Endothelial cell of hepatic sinusoid (primary cell): ENCODE data around the gene MSH5.

Experiments
- in situ Hi-C: cut with HindIII; loops from 2 replicates; pipeline ENCODE4 v1.10.0; 2017; ENCODE audit warnings: low sequenced_read_pairs

Gene MSH5

GRCh38 chr6:31728767-31729514 lies 10.9 kb upstream of the MSH5 start, which contains the start of gene DDAH2:
Gene DDAH2 (minus strand): TSS chr6:31729299. CDS start chr6:31729161, 138 bp downstream.
- in situ Hi-C loops, result no loop called here

- in situ Hi-C loops, result no loop called here
These were observed 10.3 kb upstream of the MSH5 start for GRCh38 chr6:31729515-31729978.

- in situ Hi-C loops, result loop anchor here (5.0 kb wide), 1 partner anchor 38 kb away; no protein-coding TSS in a partner anchor
These were observed 9.7 kb upstream of the MSH5 start for GRCh38 chr6:31729979-31730630.

GRCh38 chr6:31730631-31731086 lies 9.1 kb upstream of the MSH5 start:
- in situ Hi-C loops, result loop anchor here (5.0 kb wide), 1 partner anchor 38 kb away; no protein-coding TSS in a partner anchor

DNA sequence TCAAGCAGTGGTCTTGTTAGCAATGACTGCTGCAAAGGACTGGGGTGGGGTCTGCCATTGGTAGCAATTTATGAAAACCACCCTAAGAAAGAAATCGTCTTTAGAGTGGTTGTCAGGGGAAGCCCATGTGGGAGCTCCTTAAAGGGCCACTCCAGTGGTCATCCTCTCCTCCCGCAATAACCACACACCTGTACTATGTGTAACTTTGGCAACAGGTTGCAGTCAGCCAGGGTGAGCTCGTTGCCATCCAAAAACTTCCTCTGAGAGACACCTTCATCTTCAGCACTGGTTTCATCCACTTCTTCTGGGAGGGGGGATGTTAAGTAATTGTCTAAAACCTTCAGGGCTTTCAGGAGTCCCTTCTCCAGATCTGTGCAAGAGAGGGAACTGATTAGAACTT lies 7.8 kb upstream of the MSH5 start:
- in situ Hi-C loops, result loop anchor here (5.0 kb wide), 1 partner anchor 40 kb away; no protein-coding TSS in a partner anchor

DNA sequence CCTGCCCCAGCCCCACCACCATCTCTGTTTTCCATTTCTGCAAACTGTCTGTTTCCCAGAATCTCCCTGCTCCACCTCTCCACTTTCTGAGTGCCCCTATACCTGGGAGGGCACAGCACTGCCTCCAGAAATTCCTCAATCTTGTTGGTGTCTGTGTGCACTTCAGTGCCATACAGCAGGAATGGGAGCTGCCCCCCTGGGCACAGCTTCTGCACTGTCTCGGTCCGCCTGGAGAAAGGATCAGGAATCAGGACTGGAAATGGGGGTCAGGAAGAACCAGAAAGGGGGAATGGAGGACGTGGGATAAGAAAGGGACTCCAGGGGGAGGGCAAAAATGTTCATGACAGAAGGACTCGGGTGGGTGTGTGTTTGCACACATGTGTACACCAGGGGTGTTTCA lies 6.1 kb upstream of the MSH5 start:
- in situ Hi-C loops, result loop anchor here (5.0 kb wide), 1 partner anchor 41 kb away; no protein-coding TSS in a partner anchor

DNA sequence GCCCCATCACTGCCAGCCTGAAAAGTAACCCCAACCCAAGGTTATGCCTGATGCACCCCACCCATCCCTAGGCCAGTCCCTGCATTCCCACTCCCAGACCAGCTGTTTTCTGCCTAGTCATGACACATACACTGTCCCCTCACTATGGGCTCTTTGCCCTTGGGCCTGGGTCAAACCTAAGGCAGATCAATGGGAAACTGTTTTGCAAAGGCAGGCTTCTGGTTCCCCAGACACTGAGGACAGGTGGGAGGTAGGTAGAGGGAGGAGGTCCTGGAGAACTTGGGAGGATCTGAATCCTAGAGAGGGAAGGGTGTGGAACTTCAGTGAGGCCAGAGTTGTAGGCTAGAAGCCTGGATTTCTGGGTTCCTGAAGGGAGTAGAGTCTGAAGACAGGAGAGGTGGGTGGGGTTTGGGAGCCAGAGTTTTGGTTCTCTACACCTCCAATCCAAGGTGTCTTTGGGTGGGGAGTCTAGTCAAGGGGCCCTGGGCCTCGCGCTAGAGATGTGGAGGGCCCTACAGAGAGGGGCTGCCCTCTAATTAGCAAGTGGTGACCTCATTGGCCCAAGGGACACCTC lies 5.5 kb upstream of the MSH5 start:
- in situ Hi-C loops, result loop anchor here (5.0 kb wide), 1 partner anchor 42 kb away; no protein-coding TSS in a partner anchor

- in situ Hi-C loops, result loop anchor here (5.0 kb wide), 1 partner anchor 43 kb away; no protein-coding TSS in a partner anchor
These were observed 4.9 kb upstream of the MSH5 start for GRCh38 chr6:31734821-31735406.

- in situ Hi-C loops, result no loop called here
These were observed 3.6 kb upstream of the MSH5 start, which contains the start of gene CLIC1 for GRCh38 chr6:31736021-31736767. Gene CLIC1 (minus strand): TSS chr6:31736530. CDS start chr6:31736300, 230 bp downstream.

- in situ Hi-C loops, result no loop called here
These were observed 3.0 kb upstream of the MSH5 start for GRCh38 chr6:31736768-31737314.

DNA sequence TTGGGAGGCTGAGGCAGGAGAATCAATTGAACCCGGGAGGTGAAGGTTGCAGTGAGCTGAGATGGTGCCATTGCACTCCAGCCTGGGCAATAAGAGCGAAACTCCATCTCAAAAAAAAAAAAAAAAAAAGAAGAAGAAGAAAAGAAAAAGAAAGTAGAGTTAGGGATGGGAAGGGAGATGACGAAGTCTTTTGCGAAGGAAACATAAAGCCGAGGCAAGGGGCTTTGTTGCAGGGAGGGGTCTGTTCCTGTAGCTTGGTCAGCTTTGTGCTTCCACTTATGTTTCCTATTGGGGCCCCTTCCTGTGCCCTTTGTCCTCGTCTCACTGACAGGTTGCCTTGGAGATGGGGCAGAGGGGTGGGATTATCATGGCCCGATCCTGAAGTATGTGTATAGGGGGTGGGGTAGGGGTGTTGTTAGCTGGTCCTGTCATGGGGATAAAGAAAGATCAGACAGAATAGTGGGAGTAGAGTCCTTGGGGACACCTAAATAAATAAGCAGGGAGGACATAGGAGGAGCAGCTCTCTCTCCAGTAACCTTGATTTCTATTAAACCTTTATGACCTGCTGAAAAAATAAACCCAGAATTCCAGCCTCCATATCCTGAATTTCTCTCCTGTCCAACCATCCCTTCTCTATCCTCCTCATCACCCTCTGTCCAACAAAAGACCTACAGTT lies 2.4 kb upstream of the MSH5 start:
- in situ Hi-C loops, result no loop called here

DNA sequence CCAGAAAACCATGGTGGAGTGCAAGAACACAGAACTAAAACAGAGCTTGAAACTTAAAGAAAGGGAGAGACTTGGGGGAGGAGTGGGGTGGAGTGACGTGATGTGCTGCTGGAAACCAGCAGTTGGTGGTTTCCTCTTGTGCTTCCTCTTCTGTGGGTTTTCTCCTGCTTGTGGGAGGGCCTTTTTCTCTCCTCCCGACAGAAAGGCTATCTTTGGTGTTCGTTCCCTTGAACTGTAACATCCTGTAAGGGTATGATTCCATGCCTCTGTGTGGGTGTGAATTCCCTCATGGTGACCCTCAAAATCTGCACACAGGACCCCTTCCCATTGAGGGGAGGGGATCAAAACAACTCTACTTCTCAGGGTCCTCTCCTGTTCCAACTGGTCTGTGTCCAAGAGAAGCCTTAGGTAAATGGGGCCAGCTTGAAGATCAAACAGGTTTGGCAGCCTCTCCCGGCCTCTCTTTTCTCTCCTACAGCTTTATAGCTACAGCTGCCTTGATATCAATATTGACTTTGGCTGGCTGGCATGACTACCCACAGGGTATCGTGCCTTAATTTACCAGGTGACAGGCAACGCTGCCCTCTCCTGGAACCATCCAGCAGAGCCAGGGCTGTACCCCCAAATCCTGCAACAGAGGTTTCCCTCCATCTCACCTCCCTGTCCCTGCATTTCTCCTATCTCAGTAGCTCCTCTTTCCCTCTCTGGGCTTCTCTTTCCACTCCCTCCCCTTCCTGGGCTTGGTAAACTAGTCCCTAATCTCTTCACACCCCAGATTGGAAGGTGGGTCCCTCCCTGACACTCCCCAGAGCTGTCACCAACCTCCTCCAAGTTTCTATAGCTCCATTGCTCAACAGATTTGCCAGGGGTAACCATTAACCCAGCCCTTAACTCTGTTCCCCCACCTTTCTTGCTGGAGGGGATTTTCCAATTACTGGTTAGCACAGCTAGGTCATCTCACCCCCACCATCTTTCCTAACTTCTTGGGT lies 1.5 kb upstream of the MSH5 start:
- in situ Hi-C loops, result no loop called here

DNA sequence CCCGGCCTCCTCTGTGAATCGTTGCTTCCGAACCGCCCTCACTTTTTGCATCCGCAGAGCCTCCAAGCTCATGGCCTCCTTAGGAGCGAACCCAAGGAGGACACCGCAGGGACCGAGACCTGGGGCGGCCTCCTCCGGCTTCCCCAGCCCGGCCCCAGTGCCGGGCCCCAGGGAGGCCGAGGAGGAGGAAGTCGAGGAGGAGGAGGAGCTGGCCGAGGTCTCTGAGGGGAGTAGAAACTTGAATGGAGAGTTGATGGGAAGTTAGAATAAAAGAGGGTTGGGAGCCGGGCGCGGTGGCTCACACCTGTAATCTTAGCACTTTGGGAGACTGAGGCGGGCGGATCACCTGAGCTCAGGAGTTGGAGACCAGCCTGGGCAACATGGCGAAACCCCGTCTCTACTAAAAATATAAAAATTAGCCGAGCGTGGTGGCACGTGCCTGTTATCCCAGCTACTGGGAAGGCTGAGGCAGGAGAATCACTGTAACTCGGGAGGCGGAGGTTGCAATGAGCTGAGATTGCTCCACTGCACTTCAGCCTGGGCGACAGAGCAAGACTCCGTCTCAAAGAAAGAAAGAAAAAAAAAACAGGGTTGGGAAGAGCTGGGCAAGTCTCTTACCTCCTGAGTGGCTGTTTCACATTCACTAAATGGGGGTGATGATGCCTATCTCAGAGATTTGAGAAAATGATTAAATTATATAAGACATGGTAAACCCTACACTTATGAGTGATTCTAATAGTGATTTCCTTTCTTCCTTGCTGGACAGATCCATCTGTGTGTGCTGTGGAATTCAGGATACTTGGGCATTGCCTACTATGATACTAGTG lies 805 bp downstream of the MSH5 start:
- in situ Hi-C loops, result loop anchor here (5.0 kb wide), 2 partner anchors 42 to 97 kb away; no protein-coding TSS in a partner anchor

DNA sequence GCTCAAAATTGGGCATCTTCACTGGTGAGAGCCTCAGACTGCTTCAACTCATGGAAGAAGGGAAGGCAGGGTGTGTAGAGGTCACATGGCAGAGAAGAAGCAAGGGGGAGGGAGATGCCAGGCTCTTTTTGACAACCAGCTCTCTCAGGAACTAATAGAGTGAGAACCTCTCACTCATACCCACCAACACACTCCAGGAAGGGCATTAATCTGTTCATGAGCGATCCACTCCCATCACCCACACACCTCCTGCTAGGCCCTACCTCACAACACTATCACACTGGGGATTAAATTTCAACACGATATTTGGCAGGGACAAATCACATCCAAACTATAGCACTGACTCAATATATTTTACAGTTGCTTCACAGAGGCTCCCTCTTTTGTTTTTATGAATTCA lies 2.0 kb downstream of the MSH5 start:
- in situ Hi-C loops, result loop anchor here (5.0 kb wide), 2 partner anchors 40 to 95 kb away; no protein-coding TSS in a partner anchor

DNA sequence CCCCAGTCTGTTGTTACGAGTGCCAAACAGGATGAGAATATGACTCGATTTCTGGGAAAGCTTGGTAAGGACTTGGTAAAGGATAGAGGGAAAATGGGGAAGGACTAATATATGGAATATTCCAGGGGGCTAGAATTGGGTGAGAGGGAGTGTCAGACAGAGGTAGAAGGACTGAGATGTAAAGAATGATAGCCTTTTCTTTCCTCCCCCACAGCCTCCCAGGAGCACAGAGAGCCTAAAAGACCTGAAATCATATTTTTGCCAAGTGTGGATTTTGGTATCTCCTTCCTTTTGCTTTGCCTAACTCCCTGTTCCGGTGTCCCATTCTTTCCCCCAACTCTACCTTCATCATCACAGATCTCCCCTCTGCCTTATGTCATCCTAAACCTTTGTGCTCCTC lies 3.1 kb downstream of the MSH5 start:
- in situ Hi-C loops, result loop anchor here (5.0 kb wide), 2 partner anchors 39 to 94 kb away; no protein-coding TSS in a partner anchor

DNA sequence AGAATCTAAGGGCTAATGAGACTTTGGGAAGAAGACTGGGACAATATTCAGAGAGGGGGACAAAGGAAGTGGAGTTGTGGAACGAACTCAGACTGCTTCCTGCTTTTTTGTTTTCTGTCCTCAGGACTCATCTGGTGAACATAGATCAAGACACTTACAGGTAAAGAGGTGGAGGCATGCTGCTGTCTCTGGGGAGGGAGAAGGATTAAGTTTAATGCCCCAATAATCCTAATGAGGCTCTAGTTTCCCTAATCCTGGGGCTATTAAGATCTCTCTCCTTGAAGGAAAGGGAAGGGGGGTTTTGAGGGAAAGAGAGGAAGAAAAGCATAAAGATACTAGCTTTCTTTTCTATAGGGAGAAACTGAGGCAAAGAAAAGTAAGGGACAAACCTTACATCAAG lies 4.6 kb downstream of the MSH5 start:
- in situ Hi-C loops, result loop anchor here (5.0 kb wide), 2 partner anchors 38 to 93 kb away; no protein-coding TSS in a partner anchor
